Measurements from ENCODE around the gene FAM237A. TPM values are rescaled to one million over a fixed set of nuclear protein-coding genes. Genes with fewer than 3 reads are reported as not detected.

Gene FAM237A
- not detected in 2 replicates for total RNA-seq (2014; rRNA removed; shearing (Covaris generic))

DNA sequence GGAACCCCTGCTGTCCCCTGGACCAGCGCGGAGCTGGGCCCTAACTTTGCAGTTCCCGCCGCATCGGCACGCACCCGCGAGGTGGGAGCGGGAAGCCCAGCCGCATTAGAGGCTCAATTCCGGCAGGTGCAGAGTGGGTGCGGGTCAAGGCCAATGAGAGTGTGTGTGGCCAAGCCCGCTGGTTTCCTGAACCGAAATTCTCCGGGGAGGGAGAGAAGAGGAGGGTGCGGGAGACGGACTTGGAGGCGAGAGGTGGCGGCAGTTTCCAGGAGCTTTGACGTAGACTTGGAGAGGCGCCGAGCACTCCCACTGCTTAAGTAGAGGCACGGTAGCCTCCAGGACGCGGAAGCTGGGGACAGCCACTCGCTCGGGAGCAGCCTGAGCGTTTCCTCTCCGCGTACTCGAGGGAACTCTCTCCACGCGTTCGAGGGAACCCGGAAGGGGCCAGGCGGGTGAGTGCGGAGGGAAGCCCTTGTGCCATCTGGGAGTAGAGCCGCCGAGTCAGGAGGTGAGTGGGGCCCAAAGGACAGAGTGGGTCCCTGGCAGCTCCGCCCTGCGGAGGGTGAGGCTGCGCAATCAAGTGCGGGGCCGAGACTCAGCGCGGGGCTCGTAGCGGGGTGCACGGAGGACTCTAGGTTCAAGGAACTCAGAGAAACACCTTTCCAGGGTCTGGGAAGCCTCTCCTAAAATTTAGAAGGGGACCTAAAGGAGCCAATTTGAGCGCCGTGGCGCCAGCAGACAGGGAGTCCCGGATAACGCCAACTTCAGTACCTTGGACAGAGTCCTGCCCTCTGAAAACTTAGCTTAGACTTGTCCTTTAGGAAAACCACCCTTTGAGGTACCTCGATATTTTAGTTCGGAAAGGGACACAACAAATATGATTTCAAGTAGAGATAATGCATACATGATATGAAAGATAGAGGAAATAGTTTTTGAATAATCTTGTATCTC is at the start of gene FAM237A:
TSS of gene FAM237A (plus strand) at position 413 of the 951 bp plus-strand sequence. CDS start 1,750 bp downstream, outside the sequence.

Other genes starting within 250 kb of the FAM237A start
- gene ADAM23, start 199.0 kb upstream of the FAM237A start, total RNA-seq (2014; rRNA removed; shearing (Covaris generic)), result 2.9 and 4.9 TPM in 2 replicates
- gene DYTN, start 75.9 kb downstream of the FAM237A start, total RNA-seq (2014; rRNA removed; shearing (Covaris generic)), result not detected in 2 replicates
- gene MDH1B, start 122.8 kb downstream of the FAM237A start, total RNA-seq (2014; rRNA removed; shearing (Covaris generic)), result 0.26 and 0.93 TPM in 2 replicates
- gene FASTKD2, start 123.1 kb downstream of the FAM237A start, total RNA-seq (2014; rRNA removed; shearing (Covaris generic)), result 18.2 and 21.8 TPM in 2 replicates